BJ (cell line): Measurements from ENCODE around the gene FSD1. TPM values are rescaled to one million over a fixed set of nuclear protein-coding genes. Genes with fewer than 3 reads are reported as not detected.

Source experiments
- CTCF ChIA-PET: fragments of 350-600 bp; formaldehyde crosslinking; extraction: SDS; loops from one replicate; lab custom pipeline; 2021; ENCODE audit warnings: antibody characterized with exemption, inconsistent platforms; lab: Yijun Ruan, JAX
- POLR2A ChIA-PET: fragments of 300-600 bp; sonication (Branson Sonifier 250); formaldehyde crosslinking; extraction: SDS; loops from one replicate; lab custom pipeline; 2021; ENCODE audit warnings: antibody characterized with exemption; lab: Charles Lee
- DNase-seq: peaks from one replicate; pipeline ENCODE4 v3.0.0-alpha.2; 2011; ENCODE audit warnings: low read depth
- H3K27me3 ChIP-seq: 2 replicates; pipeline ENCODE4 v1.6.0; 2011; ENCODE audit warnings: low read length; ENCODE audit not compliant: control insufficient read depth, insufficient read depth
- H3K36me3 ChIP-seq: 2 replicates; pipeline ENCODE4 v1.5.1; 2011; ENCODE audit warnings: low read length; ENCODE audit not compliant: control insufficient read depth, insufficient read depth
- H3K4me3 ChIP-seq: 2 replicates; pipeline ENCODE4 v1.5.1; 2011; ENCODE audit warnings: low read depth, mild to moderate bottlenecking, control low read depth, low read length
- CTCF ChIP-seq: IDR thresholded peaks from 2 replicates; pipeline ENCODE4 v1.5.1; 2011; ENCODE audit warnings: low read depth, mild to moderate bottlenecking, control low read depth, inconsistent platforms, low read length, moderate library complexity; ENCODE audit not compliant: insufficient read depth
- polyA minus RNA-seq: library from RNA; depleted of rRNA, polyadenylated mRNA; stranded (reverse); fragments of >200 nt; gene quantifications from 2 replicates; pipeline ENCODE4 v1.2.3, GENCODE V29; 2011; rRNA and poly(A)+ RNA removed
- polyA plus RNA-seq: library from polyadenylated mRNA; depleted of rRNA; stranded (reverse); fragments of >200 nt; gene quantifications from 2 replicates; pipeline ENCODE4 v1.2.3, GENCODE V29; 2011; rRNA removed

Gene FSD1
- polyA plus RNA-seq (3.9 and 11.9 TPM in 2 replicates), polyA minus RNA-seq (6.0 and 6.2 TPM in 2 replicates)

GRCh38 chr19:4304538-4305256, at the start of gene FSD1:
Gene FSD1 (plus strand): TSS chr19:4304598. CDS start chr19:4304747, 149 bp downstream.
- ChIA-PET CTCF (interaction anchor here (1.0 to 1.3 kb wide), 2 partner anchors 48 kb away, joined by 3 to 5 read pairs; no protein-coding TSS in a partner anchor), POLR2A (interaction anchor here (0.6 to 0.7 kb wide), 2 partner anchors 16 to 89 kb away, joined by 3 to 24 read pairs; no protein-coding TSS in a partner anchor)
- no peak for TF ChIP-seq CTCF
- Histone ChIP-seq H3K4me3 (peak within 1 kb of the TSS; percentile 64), H3K27me3 (no peaks in the 10 kb centered on the region), H3K36me3 (peaks cover 3% of the 10 kb centered on the region)
- DNase-seq, result no peak

GRCh38 chr19:4256563-4256962, 47.8 kb upstream of the FSD1 start:
- Histone ChIP-seq H3K4me3 (no peak overlapping the region), H3K36me3 (peaks cover 23% of the 10 kb centered on the region), H3K27me3 (no peaks in the 10 kb centered on the region)
- peak; percentile 17; the same call in 1 of the 2 replicates for TF ChIP-seq CTCF
- DNase-seq, result no peak
- ChIA-PET POLR2A (no interaction called here), CTCF (interaction anchor here (0.6 kb wide), 1 partner anchor 322 kb away, joined by 3 read pairs; no protein-coding TSS in a partner anchor)

- CTCF ChIA-PET, result interaction anchor here (0.6 kb wide), 1 partner anchor 323 kb away, joined by 3 read pairs; no protein-coding TSS in a partner anchor
- Histone ChIP-seq H3K27me3 (no peaks in the 10 kb centered on the region), H3K36me3 (peaks cover 26% of the 10 kb centered on the region), H3K4me3 (no peak overlapping the region)
- DNase-seq, result no peak
- POLR2A ChIA-PET, result no interaction called here
- no peak for TF ChIP-seq CTCF
These were observed 47.4 kb upstream of the FSD1 start for GRCh38 chr19:4257025-4257424.

- peaks cover 27% of the 10 kb centered on the region for H3K36me3 ChIP-seq
- CTCF ChIA-PET, result interaction anchor here (0.5 to 1.9 kb wide), 2 partner anchors 9 to 22 kb away, joined by 3 to 11 read pairs; no protein-coding TSS in a partner anchor
- POLR2A ChIA-PET, result no interaction called here
- no peak for DNase-seq
- no peaks in the 10 kb centered on the region for H3K27me3 ChIP-seq
- no peak for TF ChIP-seq CTCF
- no peak overlapping the region for H3K4me3 ChIP-seq
These were observed 46.2 kb upstream of the FSD1 start for GRCh38 chr19:4258181-4258580.

GRCh38 chr19:4260613-4261191, 43.7 kb upstream of the FSD1 start:
- H3K27me3 ChIP-seq, result no peaks in the 10 kb centered on the region
- CTCF ChIA-PET, result interaction anchor here (0.7 to 2.1 kb wide), 4 partner anchors 26 to 291 kb away, joined by 3 to 6 read pairs (median 3); partner anchors contain the start of gene SH3GL1
- no peak overlapping the region for H3K4me3 ChIP-seq
- H3K36me3 ChIP-seq, result peaks cover 26% of the 10 kb centered on the region
- TF ChIP-seq CTCF, result no peak
- POLR2A ChIA-PET, result no interaction called here
- DNase-seq, result no peak
